Muscle of arm (tissue), 12 donors: ENCODE data around the gene MED9. TPM values are rescaled to one million over a fixed set of nuclear protein-coding genes. Genes with fewer than 3 reads are reported as not detected.
A peak's percentile ranks its signal among the peaks of the same experiment; 100 is the strongest.
"Not testable (repeated sequence)": the region's sequence is repeated elsewhere in the genome, so short reads cannot be mapped to it uniquely, and the experiment has no call there.

ENCODE experiments used
- DNase-seq: peaks from one replicate; pipeline ENCODE4 v3.0.0-alpha.2; 2013
- polyA plus RNA-seq, 12 donors: library from polyadenylated mRNA; unstranded; fragments of 120-200 nt; gene quantifications; one replicate each; pipeline ENCODE4 v1.2.1, GENCODE V29; 2013; ENCODE audit not compliant: insufficient read length in 12 of 12

Gene MED9
- polyA plus RNA-seq, 12 donors: 6.4 to 18.0 (median 15.2) TPM; not detected in 1

- DNase-seq: no peak
Observed at GRCh38 chr17:17485420-17485819, 8.6 kb downstream of the MED9 start.

GRCh38 chr17:17486416-17486815 lies 9.6 kb downstream of the MED9 start:
- not testable (repeated sequence) for DNase-seq

- no peak for DNase-seq
Observed at GRCh38 chr17:17487998-17488397, 11.2 kb downstream of the MED9 start.

GRCh38 chr17:17491031-17491471 lies 14.3 kb downstream of the MED9 start:
- no peak for DNase-seq

- no peak for DNase-seq
Observed at GRCh38 chr17:17491546-17491988, 14.8 kb downstream of the MED9 start.

- DNase-seq: no peak
Observed at GRCh38 chr17:17492085-17492484, 15.3 kb downstream of the MED9 start.

GRCh38 chr17:17492571-17492970 lies 15.8 kb downstream of the MED9 start:
- DNase-seq: no peak

- no peak for DNase-seq
Observed at GRCh38 chr17:17493249-17493985, 16.6 kb downstream of the MED9 start.

GRCh38 chr17:17493986-17494466 lies 17.2 kb downstream of the MED9 start:
- DNase-seq: no peak

GRCh38 chr17:17494499-17494869 lies 17.7 kb downstream of the MED9 start:
- DNase-seq: no peak

GRCh38 chr17:17494870-17495535 lies 18.2 kb downstream of the MED9 start:
- no peak for DNase-seq

- no peak for DNase-seq
Observed at GRCh38 chr17:17495536-17496188, 18.9 kb downstream of the MED9 start.

- DNase-seq: peak; percentile 78
Observed at GRCh38 chr17:17496189-17497064, 19.6 kb downstream of the MED9 start, which contains the start of gene RASD1. TSS of gene RASD1 (minus strand) at chr17:17496395. CDS start at chr17:17496181, 214 bp downstream.

GRCh38 chr17:17497065-17497844 lies 20.5 kb downstream of the MED9 start:
- no peak for DNase-seq

GRCh38 chr17:17497845-17498520 lies 21.2 kb downstream of the MED9 start:
- no peak for DNase-seq

GRCh38 chr17:17498606-17499301 lies 22.0 kb downstream of the MED9 start:
- DNase-seq: no peak

- DNase-seq: no peak
Observed at GRCh38 chr17:17499402-17500145, 22.8 kb downstream of the MED9 start.

GRCh38 chr17:17500999-17501605 lies 24.3 kb downstream of the MED9 start:
- no peak for DNase-seq
